Measurements from ENCODE around the gene SERINC1. TPM values are rescaled to one million over a fixed set of nuclear protein-coding genes. Genes with fewer than 3 reads are reported as not detected.

Gene SERINC1
- total and polyA plus RNA-seq, 9 donors: 106 to 146 (median 135) TPM

GRCh38 chr6:122416825-122417224 lies 54.8 kb downstream of the SERINC1 start:
- no peaks in the 10 kb centered on the region for H3K27me3 ChIP-seq (ENCODE audit: control insufficient read depth, insufficient read depth, low read length)
- WGBS (ENCODE audit: insufficient coverage): no CpG with 5 or more reads among the region's 1 CpG
- H3K9me3 ChIP-seq (replicated peaks; ENCODE audit: control insufficient read depth, low read depth, low read length): no peaks in the 10 kb centered on the region
- H3K27ac ChIP-seq (ENCODE audit: low read length): no peak overlapping the region
- H3K4me1 ChIP-seq (ENCODE audit: control insufficient read depth, insufficient read depth, low read length): no peaks in the 10 kb centered on the region
- DNase-seq: peak; percentile 47
- H3K4me3 ChIP-seq (ENCODE audit: low read length): no peak overlapping the region
- H3K36me3 ChIP-seq (ENCODE audit: control insufficient read depth, insufficient read depth, low read length): peaks cover 4% of the 10 kb centered on the region

GRCh38 chr6:122412001-122412400 lies 59.6 kb downstream of the SERINC1 start:
- H3K4me1 ChIP-seq (ENCODE audit: control insufficient read depth, insufficient read depth, low read length): no peaks in the 10 kb centered on the region
- no peak overlapping the region for H3K4me3 ChIP-seq (ENCODE audit: low read length)
- peaks cover 4% of the 10 kb centered on the region for H3K36me3 ChIP-seq (ENCODE audit: control insufficient read depth, insufficient read depth, low read length)
- no peaks in the 10 kb centered on the region for H3K9me3 ChIP-seq (replicated peaks; ENCODE audit: control insufficient read depth, low read depth, low read length)
- no peak for DNase-seq
- H3K27ac ChIP-seq (ENCODE audit: low read length): no peak overlapping the region
- H3K27me3 ChIP-seq (ENCODE audit: control insufficient read depth, insufficient read depth, low read length): no peaks in the 10 kb centered on the region

- no peaks in the 10 kb centered on the region for H3K4me1 ChIP-seq (ENCODE audit: control insufficient read depth, insufficient read depth, low read length)
- no peak overlapping the region for H3K27ac ChIP-seq (ENCODE audit: low read length)
- H3K9me3 ChIP-seq (replicated peaks; ENCODE audit: control insufficient read depth, low read depth, low read length): no peaks in the 10 kb centered on the region
- no peak overlapping the region for H3K4me3 ChIP-seq (ENCODE audit: low read length)
- H3K36me3 ChIP-seq (ENCODE audit: control insufficient read depth, insufficient read depth, low read length): peaks cover 2% of the 10 kb centered on the region
- no peak for DNase-seq
- WGBS (ENCODE audit: insufficient coverage): 71% methylated on average over 2 of the region's 6 CpGs
- H3K27me3 ChIP-seq (ENCODE audit: control insufficient read depth, insufficient read depth, low read length): no peaks in the 10 kb centered on the region
Observed at GRCh38 chr6:122408702-122409458, 62.7 kb downstream of the SERINC1 start.

GRCh38 chr6:122408240-122408639 lies 63.4 kb downstream of the SERINC1 start:
- DNase-seq: no peak
- no peaks in the 10 kb centered on the region for H3K9me3 ChIP-seq (replicated peaks; ENCODE audit: control insufficient read depth, low read depth, low read length)
- H3K4me1 ChIP-seq (ENCODE audit: control insufficient read depth, insufficient read depth, low read length): no peaks in the 10 kb centered on the region
- no peaks in the 10 kb centered on the region for H3K27me3 ChIP-seq (ENCODE audit: control insufficient read depth, insufficient read depth, low read length)
- WGBS (ENCODE audit: insufficient coverage): no CpG with 5 or more reads among the region's 1 CpG
- H3K36me3 ChIP-seq (ENCODE audit: control insufficient read depth, insufficient read depth, low read length): peaks cover 2% of the 10 kb centered on the region
- no peak overlapping the region for H3K27ac ChIP-seq (ENCODE audit: low read length)
- H3K4me3 ChIP-seq (ENCODE audit: low read length): no peak overlapping the region

GRCh38 chr6:122407712-122408111 lies 63.9 kb downstream of the SERINC1 start:
- H3K27me3 ChIP-seq (ENCODE audit: control insufficient read depth, insufficient read depth, low read length): no peaks in the 10 kb centered on the region
- H3K4me1 ChIP-seq (ENCODE audit: control insufficient read depth, insufficient read depth, low read length): no peaks in the 10 kb centered on the region
- WGBS (ENCODE audit: insufficient coverage): 94% methylated on average over 2 of the region's 4 CpGs
- H3K36me3 ChIP-seq (ENCODE audit: control insufficient read depth, insufficient read depth, low read length): peaks cover 2% of the 10 kb centered on the region
- no peak for DNase-seq
- no peak overlapping the region for H3K27ac ChIP-seq (ENCODE audit: low read length)
- H3K4me3 ChIP-seq (ENCODE audit: low read length): no peak overlapping the region
- H3K9me3 ChIP-seq (replicated peaks; ENCODE audit: control insufficient read depth, low read depth, low read length): no peaks in the 10 kb centered on the region

- DNase-seq: no peak
- WGBS (ENCODE audit: insufficient coverage): 100% methylated on average over 1 of the region's 1 CpG
- no peaks in the 10 kb centered on the region for H3K4me1 ChIP-seq (ENCODE audit: control insufficient read depth, insufficient read depth, low read length)
- no peaks in the 10 kb centered on the region for H3K36me3 ChIP-seq (ENCODE audit: control insufficient read depth, insufficient read depth, low read length)
- H3K27me3 ChIP-seq (ENCODE audit: control insufficient read depth, insufficient read depth, low read length): no peaks in the 10 kb centered on the region
- no peak overlapping the region for H3K4me3 ChIP-seq (ENCODE audit: low read length)
- no peaks in the 10 kb centered on the region for H3K9me3 ChIP-seq (replicated peaks; ENCODE audit: control insufficient read depth, low read depth, low read length)
- H3K27ac ChIP-seq (ENCODE audit: low read length): no peak overlapping the region
Observed at GRCh38 chr6:122406187-122406586, 65.4 kb downstream of the SERINC1 start.

- Histone ChIP-seq H3K4me1 (ENCODE audit: control insufficient read depth, insufficient read depth, low read length) (no peaks in the 10 kb centered on the region), H3K4me3 (ENCODE audit: low read length) (no peak overlapping the region), H3K27me3 (ENCODE audit: control insufficient read depth, insufficient read depth, low read length) (no peaks in the 10 kb centered on the region), H3K36me3 (ENCODE audit: control insufficient read depth, insufficient read depth, low read length) (no peaks in the 10 kb centered on the region), H3K9me3 (replicated peaks; ENCODE audit: control insufficient read depth, low read depth, low read length) (no peaks in the 10 kb centered on the region), H3K27ac (ENCODE audit: low read length) (no peak overlapping the region)
- no CpG with 5 or more reads among the region's 1 CpG for WGBS (ENCODE audit: insufficient coverage)
- no peak for DNase-seq
Observed at GRCh38 chr6:122405417-122405816, 66.2 kb downstream of the SERINC1 start.

- no peak overlapping the region for H3K4me3 ChIP-seq (ENCODE audit: low read length)
Observed at GRCh38 chr6:122404444-122404843, 67.2 kb downstream of the SERINC1 start.

GRCh38 chr6:122401104-122401503 lies 70.5 kb downstream of the SERINC1 start:
- Histone ChIP-seq H3K4me3 (ENCODE audit: low read length) (peak overlapping the region; percentile 97), H3K27ac (ENCODE audit: low read length) (no peak overlapping the region), H3K36me3 (ENCODE audit: control insufficient read depth, insufficient read depth, low read length) (no peaks in the 10 kb centered on the region), H3K27me3 (ENCODE audit: control insufficient read depth, insufficient read depth, low read length) (no peaks in the 10 kb centered on the region), H3K4me1 (ENCODE audit: control insufficient read depth, insufficient read depth, low read length) (peaks cover 2% of the 10 kb centered on the region), H3K9me3 (replicated peaks; ENCODE audit: control insufficient read depth, low read depth, low read length) (no peaks in the 10 kb centered on the region)
- no CpG with 5 or more reads among the region's 4 CpGs for WGBS (ENCODE audit: insufficient coverage)
- no peak for DNase-seq

More at GRCh38 chr6:122404444-122404843, 67.2 kb downstream of the SERINC1 start:
- Histone ChIP-seq H3K36me3 (ENCODE audit: control insufficient read depth, insufficient read depth, low read length) (no peaks in the 10 kb centered on the region), H3K4me1 (ENCODE audit: control insufficient read depth, insufficient read depth, low read length) (no peaks in the 10 kb centered on the region), H3K27me3 (ENCODE audit: control insufficient read depth, insufficient read depth, low read length) (no peaks in the 10 kb centered on the region), H3K9me3 (replicated peaks; ENCODE audit: control insufficient read depth, low read depth, low read length) (no peaks in the 10 kb centered on the region), H3K27ac (ENCODE audit: low read length) (no peak overlapping the region)
- DNase-seq: no peak
- WGBS (ENCODE audit: insufficient coverage): no CpG with 5 or more reads among the region's 2 CpGs

GRCh38 chr6:122400462-122401089 lies 71.0 kb downstream of the SERINC1 start:
- H3K9me3 ChIP-seq (replicated peaks; ENCODE audit: control insufficient read depth, low read depth, low read length): no peaks in the 10 kb centered on the region
- peaks cover 2% of the 10 kb centered on the region for H3K4me1 ChIP-seq (ENCODE audit: control insufficient read depth, insufficient read depth, low read length)
- DNase-seq: no peak
- peak overlapping the region; percentile 23 for H3K27ac ChIP-seq (ENCODE audit: low read length)
- H3K36me3 ChIP-seq (ENCODE audit: control insufficient read depth, insufficient read depth, low read length): no peaks in the 10 kb centered on the region
- H3K4me3 ChIP-seq (ENCODE audit: low read length): peak overlapping the region; percentile 97
- H3K27me3 ChIP-seq (ENCODE audit: control insufficient read depth, insufficient read depth, low read length): no peaks in the 10 kb centered on the region
- no CpG with 5 or more reads among the region's 4 CpGs for WGBS (ENCODE audit: insufficient coverage)

Data from muscle of leg (tissue), 11 donors.